Stimulated activated CD8-positive, alpha-beta memory T cell treated with anti-CD3 and anti-CD28 coated beads, Interleukin-15, amount 100 ng/mL, for 1 hour (primary cell): ENCODE results near the gene KCNJ6.
"Not testable (repeated sequence)": the region's sequence is repeated elsewhere in the genome, so short reads cannot be mapped to it uniquely, and the experiment has no call there.

Experiments
- DNase-seq: peaks from one replicate; pipeline ENCODE4 v3.0.0-alpha.2; 2020; ENCODE audit warnings: low read depth

KCNJ6 gene

DNA sequence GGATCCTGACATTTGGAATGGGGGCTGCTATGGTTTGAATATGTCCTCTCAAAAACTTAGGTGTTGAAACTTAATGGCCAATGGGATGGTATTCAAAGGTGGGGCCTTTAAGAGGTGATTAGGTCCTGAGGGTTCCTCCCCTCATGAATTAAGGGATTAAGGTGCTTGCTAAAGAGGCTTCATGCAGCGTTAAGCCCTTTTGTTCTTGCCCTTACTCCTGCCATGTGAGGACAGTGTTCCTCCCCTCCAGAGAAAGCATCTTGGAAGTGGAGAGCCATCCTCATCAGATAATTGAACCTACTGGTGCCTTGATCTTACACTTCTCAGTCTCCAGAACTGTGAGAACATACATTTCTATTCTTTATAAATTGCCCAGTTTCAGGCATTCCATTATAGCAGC lies 146.6 kb downstream of the KCNJ6 start:
- no peak for DNase-seq

DNA sequence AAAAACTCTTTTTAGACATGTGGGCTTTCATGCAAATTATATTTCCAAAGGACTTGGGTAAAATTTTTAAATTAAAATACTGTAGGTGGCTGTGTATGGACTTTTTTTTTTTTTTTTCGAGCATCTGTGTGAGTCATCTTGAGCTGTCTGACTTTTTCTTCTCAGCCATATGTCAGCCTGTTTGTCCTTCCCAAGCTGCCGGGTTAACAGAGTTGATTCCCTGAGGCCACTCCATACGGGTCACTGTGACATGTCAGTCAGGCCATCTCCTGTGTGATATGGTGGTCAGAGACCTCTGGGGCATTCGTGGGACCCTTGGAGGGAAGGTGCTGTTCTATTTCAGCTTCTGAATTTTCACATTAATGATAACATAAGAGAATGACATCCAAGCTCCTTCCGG lies 148.3 kb downstream of the KCNJ6 start:
- no peak for DNase-seq

DNA sequence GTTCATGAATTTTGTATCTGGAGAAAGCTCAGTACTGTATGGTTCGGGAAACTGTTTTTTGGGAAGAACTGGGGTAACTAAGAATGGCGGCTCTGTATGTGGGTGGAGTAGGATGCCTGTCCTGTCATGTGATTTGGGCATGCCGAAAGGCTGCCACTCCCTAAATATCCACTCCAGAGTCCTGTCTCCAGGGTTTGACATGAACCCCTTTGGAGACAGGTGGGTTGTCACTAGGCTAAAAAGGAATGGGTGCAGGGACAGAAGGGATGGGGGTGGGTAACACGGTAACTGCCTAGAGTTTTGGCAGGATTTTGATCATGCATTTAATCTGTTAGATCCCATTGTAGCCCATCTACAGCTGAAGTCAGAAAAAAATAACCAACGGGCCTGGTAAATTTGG lies 150.1 kb downstream of the KCNJ6 start:
- DNase-seq = no peak

DNA sequence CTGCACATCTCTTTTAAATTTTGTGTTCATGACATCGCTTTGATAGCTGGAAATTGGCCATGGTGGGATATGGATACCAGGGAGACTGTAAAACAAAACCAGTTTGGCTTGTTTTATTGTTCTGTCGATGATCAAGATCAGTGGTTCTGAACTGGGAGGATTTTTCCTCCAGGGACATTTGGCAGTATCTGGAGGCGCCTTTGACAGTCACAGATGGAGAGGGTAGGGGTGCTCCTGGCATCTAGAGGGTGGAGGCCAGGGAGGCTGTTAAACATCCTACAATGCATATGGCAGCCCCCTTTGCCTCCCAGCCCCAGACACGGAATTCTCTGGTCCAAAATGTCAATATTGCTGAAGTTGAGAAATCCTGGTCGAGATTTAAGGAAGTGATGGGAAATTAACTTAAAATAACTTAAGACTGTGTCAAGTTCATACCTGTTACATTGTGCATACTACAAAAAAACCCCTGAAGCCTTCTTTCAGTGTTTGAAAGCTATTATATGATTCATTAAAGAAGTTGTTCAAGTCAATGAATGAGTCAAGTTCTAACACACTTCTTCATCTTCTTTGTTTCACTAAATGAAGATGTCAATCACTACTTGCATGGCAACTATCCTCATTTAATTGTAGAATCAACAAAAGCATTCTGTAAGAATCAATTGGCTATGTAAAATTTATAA lies 150.9 kb downstream of the KCNJ6 start:
- DNase-seq = no peak

DNA sequence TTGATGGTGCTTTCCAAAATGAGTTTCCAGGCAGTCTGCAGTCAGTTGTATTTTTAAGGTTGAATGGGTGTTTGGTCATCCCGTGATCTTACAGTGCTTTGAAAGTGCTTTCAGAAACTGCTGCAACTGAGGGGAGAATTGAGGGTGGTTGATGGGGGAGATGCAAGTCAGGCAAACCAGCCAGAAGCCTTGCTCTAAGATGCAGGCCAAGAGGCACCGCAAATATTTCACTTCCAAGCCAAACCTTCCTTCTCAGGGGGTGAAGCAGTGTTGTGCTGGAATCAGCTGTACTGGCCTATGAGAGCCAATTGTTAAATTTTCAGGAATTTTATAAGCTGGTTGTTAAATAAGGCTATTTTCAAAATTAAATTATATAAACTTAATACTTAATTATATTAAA lies 151.6 kb downstream of the KCNJ6 start:
- DNase-seq = no peak

DNA sequence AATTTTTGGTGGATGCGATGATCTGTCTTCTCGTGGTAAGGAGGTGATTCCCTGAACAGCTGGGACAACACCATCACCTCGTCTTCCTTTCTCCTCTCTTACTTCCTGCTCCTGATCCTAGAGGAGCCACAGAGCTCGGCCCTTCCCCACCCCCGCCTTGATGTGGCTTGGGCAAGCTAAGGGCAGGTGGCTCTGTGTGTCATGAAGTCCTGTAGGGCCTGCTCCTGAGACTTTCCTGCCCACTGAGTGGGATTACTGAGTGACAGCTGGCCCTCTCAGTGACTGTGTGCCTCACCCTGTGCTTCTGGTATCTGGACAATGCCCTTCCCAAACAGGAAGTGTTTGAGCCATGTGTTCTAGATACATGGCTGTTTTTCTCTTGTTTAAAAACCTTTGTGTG lies 153.0 kb downstream of the KCNJ6 start:
- DNase-seq = no peak

DNA sequence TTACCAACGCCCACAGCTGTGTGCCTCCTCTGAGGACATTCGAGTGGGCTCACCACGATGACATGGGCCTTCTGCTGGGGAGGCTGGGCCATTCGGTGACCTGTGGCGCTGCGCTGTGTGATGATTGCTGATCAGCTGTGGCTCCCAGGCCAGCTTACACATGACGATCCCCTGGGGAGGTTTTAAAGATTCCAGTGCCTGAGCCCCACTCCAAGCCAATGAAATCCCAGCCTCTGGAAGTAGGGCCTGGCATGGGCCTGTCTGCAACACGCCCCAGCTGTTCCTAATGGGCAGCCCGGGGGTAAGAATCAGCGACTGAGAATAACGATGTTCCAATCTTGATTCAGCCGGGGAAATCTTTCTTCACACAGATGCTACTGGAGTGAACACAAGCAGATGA lies 153.7 kb downstream of the KCNJ6 start:
- no peak for DNase-seq

DNA sequence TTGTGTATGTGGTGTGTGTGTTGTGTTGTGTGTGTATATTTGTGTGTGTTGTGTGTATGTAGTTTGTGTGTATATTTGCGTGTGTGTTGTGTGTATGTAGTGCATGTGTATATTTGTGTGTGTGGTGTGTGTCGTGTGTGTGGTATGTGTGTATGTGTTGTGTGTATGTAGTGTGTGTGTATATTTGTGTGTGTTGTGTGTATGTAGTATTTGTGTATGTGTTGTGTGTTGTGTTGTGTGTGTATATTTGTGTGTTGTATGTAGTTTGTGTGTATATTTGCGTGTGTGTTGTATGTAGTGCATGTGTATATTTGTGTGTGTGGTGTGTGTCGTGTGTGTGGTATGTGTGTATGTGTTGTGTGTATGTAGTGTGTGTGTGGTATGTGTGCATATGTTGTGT lies 154.9 kb downstream of the KCNJ6 start:
- not testable (repeated sequence) for DNase-seq

DNA sequence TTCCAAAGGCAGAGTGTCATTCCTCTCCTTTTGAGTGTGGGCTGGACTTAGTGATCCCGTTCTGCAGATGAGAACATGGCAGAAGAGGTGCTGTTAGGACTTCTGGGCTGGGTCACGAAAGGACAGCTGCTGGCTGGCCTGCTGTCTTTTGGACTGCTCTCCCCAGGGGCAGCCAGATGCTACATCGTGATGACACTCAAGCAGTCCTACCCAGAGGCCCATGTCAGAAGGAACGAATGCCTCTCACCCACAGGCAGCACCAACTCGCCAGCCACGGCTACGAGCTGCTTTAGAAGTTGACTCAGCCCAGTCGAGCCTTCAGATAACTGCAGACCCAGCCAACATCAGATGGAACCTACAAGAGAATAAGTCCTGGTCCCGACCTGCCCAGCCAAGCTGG lies 156.5 kb downstream of the KCNJ6 start:
- no peak for DNase-seq

DNA sequence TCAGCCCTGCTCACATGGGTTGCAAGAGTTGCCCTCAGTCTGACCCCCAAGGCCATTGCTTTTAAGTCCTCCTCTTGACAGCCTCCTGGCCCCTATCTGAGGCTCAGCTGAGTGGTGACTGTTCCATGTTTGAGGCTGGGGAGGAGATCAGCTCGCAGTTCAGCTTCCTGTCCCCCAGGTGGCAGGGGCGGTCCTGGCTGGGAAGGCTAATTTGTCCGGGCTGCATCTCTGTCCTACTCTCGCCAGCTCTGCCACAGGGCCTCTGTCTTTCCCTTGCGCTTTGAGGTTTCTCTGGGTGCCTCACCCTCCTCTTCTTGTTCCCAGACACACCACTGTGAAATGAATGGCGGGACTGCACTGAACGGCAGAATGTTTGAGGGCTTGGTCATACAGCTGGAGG lies 157.3 kb downstream of the KCNJ6 start:
- no peak for DNase-seq

DNA sequence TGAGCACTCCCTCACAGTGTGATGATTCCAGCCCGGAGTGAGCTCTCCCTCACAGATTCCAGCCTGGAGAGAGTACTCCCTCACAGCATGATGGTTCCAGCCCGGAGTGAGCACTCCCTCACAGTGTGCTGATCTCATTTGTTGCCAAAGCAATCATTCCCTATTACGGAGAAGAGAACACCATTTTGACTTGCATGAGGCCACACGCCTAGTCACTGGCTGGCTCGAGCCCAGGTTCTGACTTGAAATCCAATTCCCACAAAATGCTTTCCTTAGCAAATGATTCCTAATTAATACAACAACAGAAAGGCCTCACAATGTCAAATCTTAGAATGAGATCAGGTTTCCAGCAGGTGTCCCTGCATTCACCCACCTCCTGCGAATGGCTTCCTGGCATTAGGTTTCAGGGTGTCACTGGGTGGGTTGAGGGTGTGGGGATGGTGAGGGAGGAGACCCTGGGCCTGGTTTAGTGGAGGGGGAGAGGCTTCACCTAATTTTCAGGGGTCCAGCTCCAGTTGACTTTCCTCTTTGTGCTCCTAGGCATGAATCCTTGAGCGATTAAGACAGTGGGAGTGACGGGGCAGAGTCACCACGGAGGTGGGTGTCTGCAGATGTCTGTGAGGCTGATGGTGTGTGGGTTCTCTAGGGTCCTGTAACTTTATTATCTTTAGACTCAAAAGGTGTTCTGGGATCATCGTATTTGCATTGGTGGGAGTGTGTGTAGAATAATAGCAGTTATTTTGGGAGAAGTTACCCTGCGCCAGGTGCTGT lies 158.5 kb downstream of the KCNJ6 start:
- no peak for DNase-seq

DNA sequence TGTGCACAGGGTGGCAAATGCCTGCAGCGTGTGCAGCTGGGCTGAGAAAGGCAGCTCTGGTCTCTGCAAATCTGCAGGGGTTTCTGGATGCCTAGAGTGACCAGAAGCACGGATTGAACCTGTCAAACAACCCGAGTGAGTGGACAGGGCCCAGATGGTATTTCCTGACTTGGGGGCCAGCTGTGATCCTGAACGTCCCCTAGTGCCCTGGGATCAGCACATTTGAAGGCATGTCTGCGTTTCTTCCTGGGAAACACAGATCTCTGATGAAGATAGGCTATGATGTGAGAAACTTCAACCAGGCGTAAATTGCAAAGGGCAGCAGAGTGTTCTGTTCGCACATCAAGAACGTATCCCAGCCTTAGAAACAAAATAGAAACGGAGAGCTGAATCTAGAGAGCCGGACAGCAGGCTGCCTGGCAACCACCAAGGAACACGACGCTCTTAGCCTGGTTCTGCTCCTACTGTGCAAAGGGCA lies 163.1 kb downstream of the KCNJ6 start:
- no peak for DNase-seq

DNA sequence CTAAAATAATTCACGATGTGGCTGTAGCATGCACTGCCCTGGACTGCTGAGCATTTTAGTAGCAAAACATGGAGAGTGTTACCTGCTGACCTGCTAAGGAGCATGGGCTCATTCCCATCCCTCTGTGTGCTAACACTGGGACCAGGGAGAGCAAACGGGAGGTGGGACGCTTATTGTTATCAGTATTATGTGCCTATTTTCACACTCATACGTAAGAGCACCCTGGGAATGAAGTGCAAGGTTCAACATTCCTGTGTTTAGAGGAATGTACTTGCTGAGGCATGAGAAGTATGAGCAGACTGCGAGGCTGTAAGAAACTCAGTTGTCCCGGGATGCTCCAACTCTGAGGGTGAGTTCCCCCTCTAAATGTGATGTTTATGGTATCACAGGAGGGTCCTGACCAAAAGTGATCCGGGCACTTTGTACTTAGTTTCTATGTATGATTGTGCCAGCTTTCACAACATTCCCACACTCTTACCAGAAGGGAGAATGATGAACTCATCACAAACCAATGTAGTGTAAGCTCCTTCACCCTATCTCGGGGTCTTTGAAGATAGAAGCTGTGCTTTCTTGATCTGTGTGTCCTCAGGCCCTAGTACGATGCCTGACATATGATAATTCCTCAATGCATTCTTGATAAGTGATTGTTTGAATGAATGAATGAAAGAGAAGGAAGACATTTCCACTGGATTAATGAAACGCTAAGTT lies 164.8 kb downstream of the KCNJ6 start:
- no peak for DNase-seq

DNA sequence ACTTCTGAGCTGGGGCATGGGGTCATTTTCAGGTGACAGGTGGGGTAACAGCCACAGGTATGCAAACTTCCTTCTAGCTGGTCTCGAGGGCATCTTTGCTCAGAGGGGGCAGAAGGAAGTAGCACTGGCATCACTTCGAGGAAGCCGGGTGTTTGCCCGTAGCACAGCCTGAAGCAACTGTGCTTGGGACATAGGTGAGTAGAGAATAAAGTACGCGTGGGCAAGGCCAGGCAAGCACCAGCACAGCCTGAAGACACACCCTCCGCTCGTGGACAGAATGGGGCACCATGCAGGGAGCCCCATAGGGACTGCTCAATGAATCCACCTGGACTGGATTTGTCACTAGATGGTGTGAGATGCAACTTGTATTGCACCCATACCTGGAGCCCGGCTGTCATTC lies 167.1 kb downstream of the KCNJ6 start:
- no peak for DNase-seq

DNA sequence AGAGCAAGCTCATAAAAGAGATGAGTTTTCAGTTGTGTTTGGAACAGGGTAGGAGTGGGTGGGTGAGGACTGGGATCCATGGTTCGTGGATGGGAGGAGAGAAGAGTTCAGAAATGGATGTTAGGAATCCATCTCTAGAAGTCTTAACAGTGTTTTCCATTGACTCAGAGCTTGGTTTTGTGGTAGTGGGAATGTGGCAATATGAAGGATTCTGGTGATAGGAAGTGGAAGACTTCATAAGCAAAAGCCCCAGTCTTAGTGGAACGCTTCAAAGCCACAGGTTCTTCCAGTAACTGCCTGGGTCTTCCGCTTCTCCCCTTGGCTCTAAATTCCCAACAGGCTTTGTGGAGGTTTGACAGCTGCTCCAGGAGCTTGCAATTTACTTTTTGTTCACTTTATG lies 167.9 kb downstream of the KCNJ6 start:
- no peak for DNase-seq

DNA sequence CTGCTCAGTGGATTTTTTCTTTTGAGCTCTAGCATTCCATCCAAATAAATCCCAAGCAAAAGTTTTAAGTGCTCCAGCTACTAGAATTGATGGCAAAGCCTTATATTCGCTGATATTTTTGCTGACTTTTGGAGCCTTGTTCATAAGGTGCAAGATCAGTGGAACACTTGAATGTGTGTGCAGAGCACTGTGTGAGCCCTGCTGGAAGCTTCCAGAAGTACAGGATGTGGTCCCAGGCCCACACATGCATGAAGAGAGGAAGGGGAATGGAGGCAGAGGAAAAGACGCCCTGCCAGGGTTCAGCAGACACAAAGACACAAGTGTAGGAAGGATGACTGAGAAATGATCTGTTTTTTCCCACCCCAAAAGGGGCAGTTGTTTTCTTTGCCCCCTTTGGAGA lies 169.4 kb downstream of the KCNJ6 start:
- no peak for DNase-seq

DNA sequence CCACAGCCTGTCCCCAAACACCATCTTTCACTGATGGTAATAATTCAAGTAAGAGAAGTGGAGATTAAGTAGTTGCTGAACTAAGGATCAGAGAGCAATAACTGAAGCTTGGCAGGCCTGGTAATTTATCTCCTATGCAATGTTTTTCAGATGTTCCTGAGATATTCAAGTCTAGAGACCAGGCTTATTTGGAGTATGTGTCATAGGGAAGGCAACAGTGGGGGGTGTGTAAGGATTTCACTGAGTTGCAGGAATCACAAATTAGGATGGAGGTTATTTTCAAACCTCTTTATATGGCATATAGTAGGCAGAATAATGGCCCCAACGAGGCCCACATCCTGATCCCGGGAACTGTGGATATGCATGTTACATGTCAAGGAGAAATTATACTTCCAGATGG lies 171.7 kb downstream of the KCNJ6 start:
- DNase-seq = no peak

DNA sequence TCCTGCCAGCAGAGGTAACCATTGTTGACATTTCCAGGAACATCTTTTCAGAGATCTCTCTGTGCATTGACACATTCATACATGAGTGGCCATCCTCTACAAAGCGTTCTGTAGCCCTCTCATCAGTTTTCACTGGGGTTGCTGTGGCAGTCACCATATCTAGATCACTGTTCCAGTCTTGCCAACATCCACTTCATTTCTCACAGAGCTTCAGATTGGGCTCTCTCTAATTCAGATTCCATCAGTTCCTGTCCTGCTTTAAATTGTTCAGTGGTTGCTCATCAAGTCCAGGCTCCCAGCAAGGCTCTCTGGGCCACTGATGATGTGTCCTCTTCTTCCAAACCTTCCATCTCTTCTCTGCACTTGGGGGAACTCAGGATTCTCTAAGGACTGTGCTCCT lies 173.7 kb downstream of the KCNJ6 start:
- no peak for DNase-seq

DNA sequence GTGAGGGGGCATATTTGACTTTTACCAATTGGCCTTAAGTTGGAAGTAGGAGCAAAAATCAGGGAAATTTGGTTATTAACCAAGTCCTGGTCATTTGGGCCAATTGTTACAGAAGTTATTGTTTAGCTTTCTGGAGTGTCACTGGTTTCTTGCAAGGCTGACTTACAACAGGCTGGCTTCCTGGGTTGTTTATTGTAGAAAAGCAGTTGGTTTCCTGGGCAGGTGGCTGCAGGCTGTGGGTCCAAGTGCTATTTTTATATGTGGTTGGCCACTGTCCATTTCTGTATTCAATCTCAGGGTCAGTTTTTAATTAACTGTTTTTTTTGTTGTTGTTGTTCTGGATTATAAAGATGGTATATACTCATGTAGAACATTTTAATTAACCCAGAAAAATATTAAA lies 174.1 kb downstream of the KCNJ6 start:
- no peak for DNase-seq

DNA sequence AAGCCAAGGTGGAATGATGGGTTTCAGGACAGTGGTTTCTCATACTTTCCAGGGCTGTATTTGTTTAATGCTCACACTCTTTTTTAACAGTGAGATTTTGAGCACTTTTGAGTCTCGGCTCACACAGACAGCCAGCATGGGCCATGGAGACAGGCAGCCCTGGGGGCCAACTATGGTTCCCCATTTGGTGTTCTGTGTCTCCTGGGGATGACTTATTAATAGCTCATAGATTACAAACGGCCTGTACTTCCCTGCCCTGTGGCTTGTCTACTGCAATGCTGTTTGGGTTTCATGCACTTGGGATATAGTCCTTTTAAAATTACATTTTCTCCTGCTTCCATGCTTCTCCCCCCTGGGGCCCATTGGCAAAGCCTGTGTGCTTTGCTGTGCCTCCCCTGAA lies 178.3 kb downstream of the KCNJ6 start:
- no peak for DNase-seq

DNA sequence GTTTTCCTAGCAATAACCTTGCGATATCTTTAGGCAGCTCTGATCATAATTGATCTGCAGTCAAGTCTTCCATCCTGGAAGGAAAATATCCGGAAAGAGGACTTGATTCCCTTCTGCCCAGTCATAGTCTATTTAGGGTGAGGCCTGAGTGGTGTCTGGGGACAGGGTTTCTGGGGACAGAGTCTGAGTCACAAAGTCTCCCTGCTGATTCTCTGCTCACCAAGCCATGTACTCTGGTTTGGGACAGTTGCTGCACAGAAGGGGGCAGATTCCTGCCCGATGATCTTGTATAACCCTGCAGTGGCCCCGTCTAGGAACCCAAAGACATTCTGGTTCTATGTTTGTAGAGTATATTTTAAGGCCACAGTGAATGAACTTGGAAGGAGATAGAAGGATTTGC lies 178.8 kb downstream of the KCNJ6 start:
- DNase-seq = no peak

DNA sequence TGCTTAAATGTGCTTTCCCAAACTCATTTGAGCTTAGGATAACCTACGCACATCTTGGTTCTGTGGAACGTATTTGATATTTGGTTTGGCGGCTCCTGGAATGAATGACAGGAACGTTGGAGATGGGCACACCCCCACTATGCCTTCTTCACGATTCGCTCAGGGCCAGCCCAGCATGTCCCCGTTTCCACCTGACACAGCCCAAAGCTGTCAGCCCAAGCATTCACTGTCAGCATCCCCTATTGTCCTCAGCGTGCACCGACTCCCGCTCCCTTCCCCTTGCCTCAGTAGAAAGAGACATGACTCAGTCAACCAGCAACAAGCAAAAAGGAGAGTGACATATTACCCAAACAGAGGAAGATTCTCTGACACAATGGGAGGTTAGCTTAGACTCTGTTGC lies 181.4 kb downstream of the KCNJ6 start:
- no peak for DNase-seq

DNA sequence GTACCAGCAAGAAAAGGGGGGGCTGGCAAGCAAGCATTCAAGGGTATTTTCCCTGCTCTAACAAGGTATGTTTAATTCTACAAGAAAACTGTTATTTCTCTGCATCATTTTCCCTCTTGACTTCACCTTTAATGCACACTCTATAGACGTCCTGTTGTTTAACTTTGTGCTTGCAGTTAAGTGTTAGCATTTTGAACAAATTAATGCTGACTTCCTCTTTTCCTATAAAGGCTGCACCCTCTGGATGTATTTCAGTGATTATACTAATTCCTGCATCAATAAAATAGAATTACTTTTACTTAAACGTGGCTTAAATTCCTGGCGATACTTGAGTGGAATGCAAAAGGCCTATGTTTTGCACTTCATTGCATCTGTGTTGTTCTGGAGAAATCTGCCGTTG lies 183.3 kb downstream of the KCNJ6 start:
- no peak for DNase-seq
